Smooth muscle cell of the coronary artery (primary cell): ENCODE measurements around the gene SFTPB. TPM values are rescaled to one million over a fixed set of nuclear protein-coding genes. Genes with fewer than 3 reads are reported as not detected.

Source experiments
- total RNA-seq: library from RNA; depleted of rRNA; stranded (reverse); fragments of >200 nt; gene quantifications from 2 replicates; pipeline ENCODE4 v1.2.3, GENCODE V29; 2014; ENCODE audit warnings: low replicate concordance

SFTPB gene
- total RNA-seq = 0.30 TPM in 1 of 2 replicates, not detected in the other

DNA sequence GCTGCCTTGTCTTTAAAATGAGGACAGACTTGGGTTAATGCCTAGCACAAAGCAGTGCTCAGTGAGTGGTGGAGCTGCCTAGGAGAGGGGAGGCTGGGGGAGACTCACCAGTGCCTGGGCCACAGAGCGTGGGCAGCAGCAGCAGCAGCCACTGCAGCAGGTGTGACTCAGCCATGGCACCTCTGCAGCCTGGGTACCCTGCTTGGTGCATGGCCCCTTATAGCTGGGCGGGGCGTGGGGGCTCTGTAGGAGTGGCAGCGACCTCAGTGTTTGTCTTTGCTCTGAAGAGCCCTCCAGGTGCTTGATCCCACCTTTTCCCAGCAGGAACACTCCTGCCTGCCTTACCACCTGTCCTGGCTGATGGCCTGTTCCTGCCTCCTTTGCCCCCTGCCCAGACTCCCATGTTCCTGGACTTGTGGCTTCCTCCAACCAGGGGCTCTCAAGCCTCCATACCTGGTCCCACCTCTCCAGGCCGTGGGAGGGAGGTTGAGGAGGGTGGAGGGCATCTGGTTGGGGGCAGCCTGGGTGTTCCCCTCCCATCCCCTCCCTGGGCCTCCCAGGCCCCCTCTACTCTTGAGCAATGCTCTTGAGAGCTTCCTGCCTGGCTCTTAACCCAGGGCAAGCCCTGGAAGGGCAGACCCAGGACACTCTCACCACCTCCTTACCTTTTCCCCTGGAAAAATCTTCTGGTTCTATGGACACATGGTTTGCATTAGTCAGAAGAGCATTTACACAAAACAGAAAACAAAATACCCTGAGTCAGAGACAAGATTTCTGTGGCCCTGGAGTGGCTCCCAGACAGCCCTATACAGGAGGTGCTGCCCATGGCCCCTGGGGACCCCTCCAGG is at the start of gene SFTPB:
Gene SFTPB, minus strand, starts transcription at position 191 of the 848 bp plus-strand sequence. Its CDS starts 16 bp downstream, at position 175.

DNA sequence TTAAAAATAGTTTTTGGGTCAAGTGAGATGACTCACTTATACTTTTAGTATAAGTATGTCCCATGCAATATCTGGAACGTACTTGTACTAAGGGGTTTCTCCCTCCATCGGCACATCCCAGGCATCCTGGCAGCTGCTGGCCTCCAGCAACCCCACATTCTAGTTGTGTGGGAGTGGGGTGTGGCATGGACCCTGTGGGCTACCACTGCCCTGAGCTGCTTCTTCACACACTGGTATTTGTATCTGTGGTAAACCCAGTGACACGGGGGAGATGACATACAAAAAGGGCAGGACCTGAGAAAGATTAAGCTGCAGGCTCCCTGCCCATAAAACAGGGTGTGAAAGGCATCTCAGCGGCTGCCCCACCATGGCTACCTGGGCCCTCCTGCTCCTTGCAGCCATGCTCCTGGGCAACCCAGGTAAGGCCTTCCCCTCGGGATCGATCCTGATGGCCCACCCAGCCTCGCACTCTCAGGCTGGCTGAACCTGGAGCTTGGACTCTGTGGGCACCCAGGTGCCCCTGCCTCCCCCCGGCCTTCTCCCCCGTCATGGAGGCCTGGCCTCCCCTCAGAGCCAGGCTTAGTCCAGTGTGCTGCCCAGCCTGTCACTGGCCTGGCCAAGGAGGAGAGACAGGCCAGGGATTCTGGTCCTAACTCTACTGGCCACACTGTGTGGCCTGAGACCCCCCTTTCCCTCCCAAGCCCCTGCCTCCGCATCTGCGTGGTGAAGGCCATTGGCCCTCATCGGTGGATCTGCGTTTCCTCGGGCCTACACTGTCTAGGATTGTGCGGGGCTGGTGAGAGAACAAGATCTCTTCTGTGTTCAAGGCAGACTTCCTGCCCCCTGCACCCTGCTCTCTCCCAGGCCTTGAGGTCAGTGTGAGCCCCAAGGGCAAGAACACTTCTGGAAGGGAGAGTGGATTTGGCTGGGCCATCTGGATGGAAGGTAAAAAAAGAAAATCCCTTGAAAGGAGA is 26.3 kb upstream of the SFTPB start, which contains the start of gene GNLY:
Gene GNLY, plus strand, starts transcription at position 307 of the 974 bp plus-strand sequence. Its CDS starts 61 bp downstream, at position 368.

DNA sequence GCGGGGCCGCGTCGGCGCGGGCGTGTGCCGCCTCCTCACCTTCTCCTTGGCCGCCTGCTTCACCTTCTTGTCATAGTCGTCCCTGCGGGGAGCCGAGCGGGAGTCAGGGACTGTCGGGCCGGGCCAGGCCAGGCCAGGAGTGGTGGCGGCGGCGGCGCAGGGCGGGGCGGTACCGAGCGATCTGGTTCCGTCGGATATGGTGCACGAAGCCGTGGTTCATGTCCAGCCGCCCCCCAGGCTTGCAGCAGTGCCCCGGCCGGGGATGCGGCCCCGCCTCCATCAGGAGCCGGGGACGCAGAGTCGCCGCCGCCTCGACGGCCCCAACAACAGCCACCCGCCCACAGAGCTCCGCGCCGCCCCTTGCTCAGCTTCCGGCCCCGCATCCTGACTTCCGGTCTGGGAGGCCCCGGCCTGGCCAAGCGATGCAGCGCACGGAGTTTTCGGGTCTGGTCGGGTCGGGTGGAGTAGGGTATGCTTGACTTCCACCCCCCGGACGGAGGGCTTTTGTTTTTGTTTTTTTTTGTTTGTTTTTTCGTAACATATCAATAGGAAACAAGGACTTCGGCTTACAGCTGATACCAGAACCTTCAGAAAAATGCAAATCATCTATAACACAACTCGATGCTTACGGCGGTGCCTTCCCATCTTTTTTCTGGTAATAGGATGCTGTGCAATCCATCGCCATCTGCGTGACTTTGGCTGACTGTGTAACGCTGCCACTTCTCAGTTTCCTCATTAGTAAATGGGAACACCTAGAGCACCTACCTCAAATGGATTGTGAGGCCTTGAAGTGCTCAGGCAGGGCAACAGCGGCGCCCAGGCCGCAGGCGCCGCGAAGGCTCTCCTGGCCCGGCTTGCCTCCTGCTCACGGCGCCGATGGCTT is 56.1 kb downstream of the SFTPB start, which contains the start of gene C2orf68:
Gene C2orf68, minus strand, starts transcription at position 362 of the 883 bp plus-strand sequence. Its CDS starts 82 bp downstream, at position 280.

Other genes starting within 250 kb of the SFTPB start
- gene SH2D6, start 249.5 kb downstream of the SFTPB start, total RNA-seq = 0.23 TPM in 1 of 2 replicates, not detected in the other
- gene MAT2A, start 129.0 kb downstream of the SFTPB start, total RNA-seq = 63.5 and 121 TPM in 2 replicates
- gene GGCX, start 106.7 kb downstream of the SFTPB start, total RNA-seq = 44.0 and 48.0 TPM in 2 replicates
- 4.0 and 5.2 TPM in 2 replicates for gene VAMP8, start 90.6 kb downstream of the SFTPB start, total RNA-seq
- 65.5 and 97.5 TPM in 2 replicates for gene VAMP5, start 83.8 kb downstream of the SFTPB start, total RNA-seq
- gene RNF181, start 72.5 kb downstream of the SFTPB start, total RNA-seq = 322 and 332 TPM in 2 replicates
- gene TMEM150A, start 65.5 kb downstream of the SFTPB start, total RNA-seq = 8.6 and 11.0 TPM in 2 replicates
- gene C2orf68, start 56.1 kb downstream of the SFTPB start, total RNA-seq = 11.3 and 15.0 TPM in 2 replicates
- 31.0 and 33.1 TPM in 2 replicates for gene USP39, start 52.0 kb downstream of the SFTPB start, total RNA-seq
- not detected in 2 replicates for gene GNLY, start 26.2 kb upstream of the SFTPB start, total RNA-seq
- gene ATOH8, start 85.8 kb upstream of the SFTPB start, total RNA-seq = 3.2 and 59.5 TPM in 2 replicates
- 21.4 and 29.5 TPM in 2 replicates for gene ST3GAL5, start 220.8 kb upstream of the SFTPB start, total RNA-seq